Measurements from ENCODE around the gene SCRT2. TPM values are rescaled to one million over a fixed set of nuclear protein-coding genes. Genes with fewer than 3 reads are reported as not detected.

SCRT2 gene
- total RNA-seq, 1 experiment from 2014 or later = not detected

DNA sequence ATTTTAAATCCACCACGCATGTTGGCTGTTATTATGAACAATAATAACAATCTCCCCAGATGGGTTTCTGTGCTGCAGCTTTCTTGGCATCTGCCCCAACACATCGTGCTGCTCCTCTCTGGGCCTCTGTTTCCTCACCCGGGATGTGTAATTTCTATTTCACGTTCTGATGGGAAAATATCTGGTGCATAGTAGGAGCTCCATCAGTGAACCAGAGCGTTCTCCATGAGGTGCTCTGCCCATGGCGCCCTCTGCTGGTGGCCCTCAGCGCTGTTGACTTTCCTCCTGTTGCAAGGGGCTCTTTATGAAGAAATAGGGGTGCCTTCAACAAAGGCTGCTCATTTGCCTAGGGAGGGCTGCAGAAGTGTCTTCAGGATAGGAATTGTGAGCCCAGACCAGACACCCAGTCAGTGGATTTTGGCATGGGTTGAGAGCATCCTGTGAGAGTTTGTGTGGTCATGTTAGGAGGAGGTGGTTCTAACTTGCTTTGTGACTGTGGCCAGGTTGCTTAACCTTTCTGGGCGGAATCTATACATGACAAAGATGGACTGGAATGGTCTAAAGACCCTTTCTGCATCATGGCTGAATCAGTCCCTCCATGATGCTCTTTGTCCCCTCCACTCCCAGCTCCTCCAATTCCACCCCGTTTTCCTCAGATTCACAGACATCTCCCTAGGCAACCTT, 8.1 kb downstream of the SCRT2 start:
- no peak overlapping the region for H3K4ac ChIP-seq (ENCODE audit: low read depth, low read length)
- H4K8ac ChIP-seq (replicated peaks; ENCODE audit: insufficient read length, low read depth, low read length) = no peak overlapping the region
- no peaks in the 10 kb centered on the region for H3K23me2 ChIP-seq (ENCODE audit: insufficient read length, low read depth, low read length, poor library complexity, severe bottlenecking)
- no peak overlapping the region for H3K4me2 ChIP-seq (ENCODE audit: insufficient read depth, insufficient read length, low read length)
- TF ChIP-seq, protein P1, sequence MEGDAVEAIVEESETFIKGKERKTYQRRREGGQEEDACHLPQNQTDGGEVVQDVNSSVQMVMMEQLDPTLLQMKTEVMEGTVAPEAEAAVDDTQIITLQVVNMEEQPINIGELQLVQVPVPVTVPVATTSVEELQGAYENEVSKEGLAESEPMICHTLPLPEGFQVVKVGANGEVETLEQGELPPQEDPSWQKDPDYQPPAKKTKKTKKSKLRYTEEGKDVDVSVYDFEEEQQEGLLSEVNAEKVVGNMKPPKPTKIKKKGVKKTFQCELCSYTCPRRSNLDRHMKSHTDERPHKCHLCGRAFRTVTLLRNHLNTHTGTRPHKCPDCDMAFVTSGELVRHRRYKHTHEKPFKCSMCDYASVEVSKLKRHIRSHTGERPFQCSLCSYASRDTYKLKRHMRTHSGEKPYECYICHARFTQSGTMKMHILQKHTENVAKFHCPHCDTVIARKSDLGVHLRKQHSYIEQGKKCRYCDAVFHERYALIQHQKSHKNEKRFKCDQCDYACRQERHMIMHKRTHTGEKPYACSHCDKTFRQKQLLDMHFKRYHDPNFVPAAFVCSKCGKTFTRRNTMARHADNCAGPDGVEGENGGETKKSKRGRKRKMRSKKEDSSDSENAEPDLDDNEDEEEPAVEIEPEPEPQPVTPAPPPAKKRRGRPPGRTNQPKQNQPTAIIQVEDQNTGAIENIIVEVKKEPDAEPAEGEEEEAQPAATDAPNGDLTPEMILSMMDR (conservative IDR thresholded peaks at IDR 0.05) = peak; percentile 96
- Mint-ChIP-seq H3K4me1 (peaks cover 33 to 70% of the 10 kb centered on the region in 2 experiments), H3K4me3 (no peak overlapping the region; a peak in 1 of 5 replicates), H3K27ac (no peak overlapping the region; a peak in 1 of 7 replicates), H3K27me3 (ENCODE audit: low read depth) (peaks cover 15% of the 10 kb centered on the region), H3K9me3 (no peaks in the 10 kb centered on the region; a peak in 1 of 5 replicates), H3K36me3 (ENCODE audit: insufficient read depth in 1 of 3, low read depth in 3 of 3) (no peaks in the 10 kb centered on the region; a peak in 1 of 7 replicates)
- H3K14ac ChIP-seq (ENCODE audit: insufficient read depth, low read length) = no peak overlapping the region
- no peak overlapping the region for H3K9ac ChIP-seq (ENCODE audit: extremely low read depth, insufficient read length, low read length)
- no peak overlapping the region for H3K27ac ChIP-seq (ENCODE audit: insufficient read length, low read depth, low read length)
- H3K79me2 ChIP-seq (ENCODE audit: insufficient read depth, low read length) = no peaks in the 10 kb centered on the region
- peaks cover 7% of the 10 kb centered on the region for H3K4me1 ChIP-seq (ENCODE audit: insufficient read depth, low read length)
- no peaks in the 10 kb centered on the region for H3K27me3 ChIP-seq (ENCODE audit: insufficient read depth, low read length)
- no peaks in the 10 kb centered on the region for H4K20me1 ChIP-seq (ENCODE audit: control insufficient read depth, insufficient read depth, insufficient read length)
- H2BK120ac ChIP-seq (ENCODE audit: low read depth, low read length, poor library complexity, severe bottlenecking) = no peak overlapping the region
- no peak overlapping the region for H2AFZ ChIP-seq (ENCODE audit: low read length)
- no peak overlapping the region for H4K91ac ChIP-seq (ENCODE audit: insufficient read length, low read depth, low read length)
- H3T11ph ChIP-seq (ENCODE audit: low read length) = no peak overlapping the region
- H2BK15ac ChIP-seq (ENCODE audit: low read depth, low read length) = no peak overlapping the region
- no peaks in the 10 kb centered on the region for H3K9me3 ChIP-seq (ENCODE audit: control insufficient read depth, low read depth, low read length)
- no peak overlapping the region for H2BK5ac ChIP-seq (ENCODE audit: insufficient read length, low read length)
- no peak overlapping the region for H2AK5ac ChIP-seq (ENCODE audit: insufficient read length, low read length)
- no peaks in the 10 kb centered on the region for H3K79me1 ChIP-seq (ENCODE audit: insufficient read depth, low read depth, low read length, poor library complexity, severe bottlenecking)
- no peak overlapping the region for H2BK20ac ChIP-seq (ENCODE audit: low read depth, low read length, poor library complexity, severe bottlenecking)
- no peak overlapping the region for H3K18ac ChIP-seq (ENCODE audit: insufficient read length, low read depth, low read length)
- DNase-seq = peak; percentile 77
- H4K5ac ChIP-seq (ENCODE audit: insufficient read length, low read depth, low read length) = no peak overlapping the region
- no peak overlapping the region for H2BK12ac ChIP-seq (ENCODE audit: insufficient read length, low read depth, low read length)
- WGBS (ENCODE audit: extremely low coverage, insufficient read length, low lambda C conversion rate) = no CpG with 5 or more reads among the region's 9 CpGs
- no peak overlapping the region for H3K23ac ChIP-seq (ENCODE audit: insufficient read length, low read depth, low read length)
- no peak overlapping the region for H3K56ac ChIP-seq (ENCODE audit: insufficient read length, low read depth, low read length)

Measured in H9 (cell line).